IgD-negative memory B cell (primary cell): Measurements from ENCODE around the gene CTXN3. TPM values are rescaled to one million over a fixed set of nuclear protein-coding genes. Genes with fewer than 3 reads are reported as not detected.

Experiments used
- H3K27ac Mint-ChIP-seq, 3 donors: one replicate each; pipeline ENCODE4 v1.8.0; 2020 to 2022; ENCODE audit warnings: mild to moderate bottlenecking in 3 of 3, mixed read lengths in 3 of 3, moderate library complexity in 1 of 3
- H3K27me3 Mint-ChIP-seq: one replicate; pipeline ENCODE4 v1.8.0; 2021; ENCODE audit warnings: mixed read lengths
- H3K36me3 Mint-ChIP-seq: one replicate; pipeline ENCODE4 v1.8.0; 2020; ENCODE audit warnings: mild to moderate bottlenecking, mixed read lengths
- H3K4me1 Mint-ChIP-seq, 3 donors: one replicate each; pipeline ENCODE4 v1.8.0; 2020 to 2022; ENCODE audit warnings: mixed read lengths in 3 of 3, mild to moderate bottlenecking in 1 of 3
- H3K4me3 Mint-ChIP-seq, 4 donors: one replicate each; pipeline ENCODE4 v1.8.0; 2020 to 2022; ENCODE audit warnings: mild to moderate bottlenecking in 4 of 4, mixed read lengths in 4 of 4, moderate library complexity in 3 of 4
- H3K9me3 Mint-ChIP-seq, 3 donors: one replicate each; pipeline ENCODE4 v1.8.0; 2020 to 2021; ENCODE audit warnings: mixed read lengths in 3 of 3, mild to moderate bottlenecking in 1 of 3
- polyA plus RNA-seq: library from polyadenylated mRNA; unstranded; fragments of 300-500 nt; fragmentation: Illumina TruSeq; gene quantifications from one replicate; pipeline ENCODE4 v1.2.3, GENCODE V29; 2021

The CTXN3 gene
- polyA plus RNA-seq, 1 donor from 2014 or later = not detected

- Mint-ChIP-seq H3K36me3 (no peaks in the 10 kb centered on the region), H3K9me3 (no peaks in the 10 kb centered on the region), H3K4me1 (no peaks in the 10 kb centered on the region), H3K27ac (no peak overlapping the region), H3K27me3 (no peaks in the 10 kb centered on the region), H3K4me3 (no peak overlapping the region)
Measured at GRCh38 chr5:127700237-127700766, 51.4 kb downstream of the CTXN3 start.

- H3K27me3 Mint-ChIP-seq = no peaks in the 10 kb centered on the region
- no peak overlapping the region for H3K4me3 Mint-ChIP-seq
- no peaks in the 10 kb centered on the region for H3K4me1 Mint-ChIP-seq
- no peaks in the 10 kb centered on the region for H3K36me3 Mint-ChIP-seq
- H3K9me3 Mint-ChIP-seq = no peaks in the 10 kb centered on the region
- no peak overlapping the region for H3K27ac Mint-ChIP-seq
Measured at GRCh38 chr5:127702434-127702833, 53.6 kb downstream of the CTXN3 start.

- Mint-ChIP-seq H3K4me3 (no peak within 1 kb of the TSS), H3K27ac (no peak within 1 kb of the TSS), H3K27me3 (no peaks in the 10 kb centered on the region), H3K9me3 (no peaks in the 10 kb centered on the region), H3K4me1 (no peaks in the 10 kb centered on the region), H3K36me3 (no peaks in the 10 kb centered on the region)
Measured at GRCh38 chr5:127702926-127703561, 54.2 kb downstream of the CTXN3 start, which contains the start of gene CCDC192. CCDC192 (plus strand) TSS chr5:127703391; CDS start chr5:127703446, 55 bp downstream.

- no peak overlapping the region for H3K4me3 Mint-ChIP-seq
- H3K9me3 Mint-ChIP-seq = no peaks in the 10 kb centered on the region
- no peak overlapping the region for H3K27ac Mint-ChIP-seq
- H3K4me1 Mint-ChIP-seq = no peaks in the 10 kb centered on the region
- H3K36me3 Mint-ChIP-seq = no peaks in the 10 kb centered on the region
- H3K27me3 Mint-ChIP-seq = no peaks in the 10 kb centered on the region
Measured at GRCh38 chr5:127705120-127705892, 56.4 kb downstream of the CTXN3 start.

- H3K4me1 Mint-ChIP-seq = no peaks in the 10 kb centered on the region
- H3K27me3 Mint-ChIP-seq = no peaks in the 10 kb centered on the region
- H3K27ac Mint-ChIP-seq = no peak overlapping the region
- no peaks in the 10 kb centered on the region for H3K36me3 Mint-ChIP-seq
- peak overlapping the region in 1 of 4 donors; percentile 9 for H3K4me3 Mint-ChIP-seq
- H3K9me3 Mint-ChIP-seq = no peaks in the 10 kb centered on the region
Measured at GRCh38 chr5:127706691-127707090, 57.8 kb downstream of the CTXN3 start.

- Mint-ChIP-seq H3K4me3 (peak overlapping the region in 1 of 4 donors; percentile 9), H3K27ac (no peak overlapping the region), H3K27me3 (no peaks in the 10 kb centered on the region), H3K4me1 (no peaks in the 10 kb centered on the region), H3K9me3 (no peaks in the 10 kb centered on the region), H3K36me3 (no peaks in the 10 kb centered on the region)
Measured at GRCh38 chr5:127707209-127707608, 58.3 kb downstream of the CTXN3 start.

Other genes starting within 250 kb of the CTXN3 start
- 30.7 TPM for gene PRRC1, start 131.4 kb upstream of the CTXN3 start, polyA plus RNA-seq
- not detected for gene CCDC192, start 54.3 kb downstream of the CTXN3 start, polyA plus RNA-seq